Measurements from ENCODE around the gene ADORA3.
"Not testable (repeated sequence)": the region's sequence is repeated elsewhere in the genome, so short reads cannot be mapped to it uniquely, and the experiment has no call there.

Gene ADORA3

GRCh38 chr1:111503585-111504060 is at the start of gene ADORA3, which contains the start of gene TMIGD3:
TSS of gene ADORA3 (minus strand) at chr1:111503633. CDS start at chr1:111503354, 279 bp downstream.
TSS of gene TMIGD3 (minus strand) at chr1:111503633. CDS start at chr1:111503354, 279 bp downstream.
- DNase-seq = peak in 4 of 58 donors; percentile 22 to 52 (median 26)

DNA sequence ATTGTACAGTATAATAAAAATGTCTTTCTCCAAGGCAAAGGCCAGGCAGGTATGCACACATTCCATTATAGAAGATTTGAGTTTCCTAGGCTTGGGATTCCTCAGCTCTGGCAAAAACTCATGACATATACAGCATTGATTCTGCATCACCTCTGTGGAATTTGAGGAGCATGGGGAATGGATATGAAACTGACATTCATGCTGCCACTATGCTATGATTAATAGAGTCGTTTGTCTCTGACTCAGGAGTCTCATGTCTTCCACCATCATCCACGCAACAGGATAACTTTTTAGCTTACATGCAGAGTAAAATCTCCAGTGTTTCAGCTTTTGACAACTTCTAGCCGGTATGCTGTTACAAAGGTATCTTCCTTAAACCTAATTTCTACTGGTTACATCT is 49.8 kb upstream of the ADORA3 start:
- no peak for DNase-seq

DNA sequence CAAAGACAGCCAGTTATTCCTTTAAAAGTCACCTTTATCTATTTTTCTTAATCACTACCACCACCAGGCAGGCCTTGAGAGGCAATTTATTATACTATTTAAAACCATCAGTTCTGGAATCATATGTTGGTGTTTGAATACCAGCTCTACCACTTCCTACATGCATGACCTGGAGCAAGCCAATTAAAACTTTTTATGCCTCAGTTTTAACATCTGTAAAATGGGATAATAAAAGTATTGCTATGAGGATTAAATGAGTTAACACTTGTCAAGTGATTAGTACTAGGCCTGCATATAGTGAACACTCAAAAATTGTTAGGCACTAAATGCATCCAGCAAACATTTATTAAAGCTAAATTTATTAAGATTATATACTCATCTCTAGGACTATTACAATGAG is 49.2 kb upstream of the ADORA3 start:
- DNase-seq = no peak

GRCh38 chr1:111551623-111552411 is 48.4 kb upstream of the ADORA3 start:
- no peak for DNase-seq

DNA sequence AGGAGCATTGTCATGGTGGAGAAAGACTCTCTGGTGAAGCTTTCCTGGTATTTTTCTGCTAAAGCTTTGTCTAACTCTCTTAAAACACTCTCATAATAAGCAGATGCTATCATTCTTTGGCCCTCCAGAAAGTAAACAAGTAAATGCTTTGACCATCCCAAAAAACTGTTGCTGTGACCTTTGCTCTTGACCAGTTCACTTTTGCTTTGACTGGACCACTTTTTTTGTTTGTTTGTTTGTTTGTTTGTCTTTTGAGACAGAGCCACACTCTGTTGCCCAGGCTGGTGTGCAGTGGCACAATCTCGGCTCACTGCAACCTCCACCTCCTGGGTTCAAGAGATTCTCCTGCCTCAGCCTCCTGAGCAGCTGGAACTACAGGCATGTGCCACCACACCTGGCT is 44.4 kb upstream of the ADORA3 start:
- not testable (repeated sequence) for DNase-seq

GRCh38 chr1:111542187-111542586 is 38.8 kb upstream of the ADORA3 start:
- no peak for DNase-seq

GRCh38 chr1:111541721-111542120 is 38.3 kb upstream of the ADORA3 start:
- no peak for DNase-seq

- DNase-seq = no peak
These were observed 37.5 kb upstream of the ADORA3 start for GRCh38 chr1:111540928-111541327.

DNA sequence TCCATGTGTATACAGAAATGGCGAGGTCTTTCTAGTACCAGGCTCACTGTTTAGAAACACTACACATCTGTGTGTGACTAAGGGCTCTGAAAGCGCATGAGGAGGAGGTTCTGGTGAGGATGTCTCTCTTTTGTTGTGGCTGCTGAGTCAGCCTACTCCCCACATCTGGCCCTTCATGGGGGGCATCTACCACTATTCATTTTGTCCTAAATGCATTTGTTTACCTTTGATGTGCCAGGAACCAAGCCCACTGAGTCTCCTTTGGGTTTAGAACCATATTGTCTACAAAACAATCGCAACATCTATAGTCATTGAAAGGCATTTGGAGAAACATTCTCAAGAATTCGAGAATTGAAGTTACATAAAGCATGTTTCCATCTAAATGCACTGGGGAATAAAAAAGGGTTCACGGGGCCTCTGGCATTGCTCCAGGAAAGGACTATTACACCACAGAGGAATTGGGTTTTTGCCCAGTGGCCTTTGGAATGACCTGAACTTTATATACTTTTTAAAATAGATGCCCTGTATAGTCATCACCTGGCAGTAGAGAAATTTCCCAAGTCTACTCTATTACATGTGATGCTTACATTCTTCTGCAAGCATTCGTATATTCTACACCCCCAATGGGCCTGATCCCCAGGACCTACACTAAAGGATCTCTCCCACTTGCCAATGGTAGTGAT is 35.1 kb upstream of the ADORA3 start:
- no peak for DNase-seq

- DNase-seq = peak in 22 of 58 donors; percentile 2 to 79 (median 23)
These were observed 32.1 kb upstream of the ADORA3 start for GRCh38 chr1:111535256-111536191.

DNA sequence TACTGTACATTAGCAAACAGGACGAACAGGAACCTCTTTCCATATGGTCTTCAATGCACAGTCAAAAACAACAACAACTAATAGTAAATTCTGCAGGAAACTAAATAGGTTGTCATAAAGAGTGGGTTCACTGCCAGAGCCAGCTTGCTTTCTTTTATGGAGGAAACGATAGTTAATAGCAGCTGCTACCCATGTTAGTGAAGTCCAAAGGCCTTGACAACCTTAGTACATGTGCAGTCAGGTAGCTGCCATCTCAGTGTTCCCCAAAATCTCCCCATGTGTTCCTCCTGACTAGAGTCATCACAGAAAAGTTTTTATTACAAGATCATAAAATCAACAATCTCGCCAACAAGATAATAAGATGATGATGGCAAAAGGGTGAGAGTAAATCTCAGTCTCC is 16.6 kb upstream of the ADORA3 start:
- DNase-seq = no peak

DNA sequence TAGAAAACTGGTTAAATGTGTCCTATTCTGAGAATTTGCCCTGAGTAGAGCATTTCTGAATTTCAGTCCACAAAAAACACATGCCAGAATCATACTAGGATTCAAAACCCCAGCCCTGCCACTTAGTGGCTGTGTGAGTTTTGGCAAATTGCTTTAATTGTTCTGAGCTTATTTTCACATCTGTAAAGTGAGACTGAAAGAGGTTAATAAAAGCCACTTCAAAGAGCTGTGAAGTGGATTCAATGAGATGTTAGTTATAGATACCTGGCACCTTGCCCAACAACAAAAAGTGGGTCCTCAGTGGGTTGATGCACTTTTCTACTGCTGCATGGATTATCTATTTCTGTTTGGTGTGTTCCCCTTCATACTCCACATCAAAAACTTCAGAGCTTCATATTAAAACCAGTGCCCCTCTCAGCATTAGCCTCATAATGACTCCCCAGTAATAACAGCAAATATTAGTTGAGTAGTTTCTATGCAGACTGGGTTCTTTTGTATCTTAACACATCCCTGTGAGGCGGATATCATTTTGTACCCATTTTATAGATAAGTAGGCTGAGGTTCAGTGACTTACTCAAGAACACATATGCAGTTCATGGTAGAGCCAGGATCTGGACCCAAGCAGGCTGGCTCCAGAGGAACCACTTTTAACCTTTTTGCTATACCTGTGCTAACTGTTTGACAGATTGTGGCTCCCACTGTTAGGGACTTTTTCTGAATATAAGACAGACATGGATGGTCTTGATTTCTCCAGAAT is 14.2 kb upstream of the ADORA3 start:
- no peak for DNase-seq

DNA sequence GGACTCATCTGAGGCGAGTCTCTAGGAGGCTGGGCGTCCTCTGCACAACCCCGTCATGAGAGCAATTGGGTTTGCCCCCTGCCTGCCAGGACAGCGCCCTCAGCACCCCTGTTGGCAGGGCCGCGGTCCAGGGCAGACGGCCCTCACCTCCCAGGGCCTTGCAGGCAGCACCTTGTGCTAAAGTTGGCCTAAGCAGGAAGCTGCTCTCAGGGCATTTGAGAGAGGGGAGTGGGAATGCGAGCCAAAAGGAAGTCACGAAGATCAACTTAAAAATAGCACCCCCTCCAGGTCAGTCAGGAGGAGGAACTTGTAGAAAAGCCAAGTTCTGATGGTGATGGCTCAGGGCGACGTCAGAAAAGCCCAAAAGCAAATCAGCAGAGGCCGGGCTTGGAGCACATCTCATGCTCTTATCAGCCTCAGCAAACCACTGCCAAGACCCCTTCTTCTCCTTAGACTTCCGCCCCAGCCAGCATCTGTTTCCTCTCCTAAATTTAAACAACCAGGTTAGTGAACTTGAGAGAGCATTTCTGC is 12.6 kb upstream of the ADORA3 start:
- DNase-seq = peak in 26 of 58 donors; percentile 10 to 69 (median 42)

DNA sequence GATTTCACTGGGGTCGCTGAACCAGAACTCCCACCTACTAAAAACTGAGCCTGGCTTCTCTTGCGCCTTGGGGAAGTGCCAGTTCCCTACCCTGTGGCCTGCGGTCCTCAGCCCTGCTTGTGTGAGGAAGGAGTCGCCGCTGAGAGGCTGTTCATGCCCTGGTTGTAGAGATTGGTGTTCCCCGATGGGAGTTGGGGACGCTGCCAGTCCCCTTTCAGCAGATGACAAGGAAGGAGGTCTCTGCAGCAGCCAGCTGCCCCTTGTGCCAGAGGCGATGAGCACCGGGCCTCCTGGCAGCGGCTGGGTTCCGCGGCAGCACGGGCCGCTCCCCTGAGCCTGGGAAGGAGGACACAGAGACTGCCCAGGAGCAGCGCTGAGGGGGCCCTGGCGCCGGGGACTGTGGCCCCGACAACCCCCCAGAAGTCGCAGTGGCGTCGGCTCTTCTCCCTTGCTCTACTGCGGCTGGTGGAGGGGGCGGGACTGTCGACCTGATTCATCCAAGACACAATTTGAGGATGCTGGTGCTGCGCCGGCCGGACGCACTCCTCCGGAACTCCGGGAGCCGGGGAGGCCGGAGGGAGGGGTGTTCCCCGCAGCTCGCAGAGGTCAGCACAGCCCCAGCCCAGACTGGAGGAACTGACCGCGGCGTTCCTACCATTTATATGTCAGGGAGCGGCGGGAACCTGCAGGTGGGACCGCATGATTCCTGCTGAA is 12.0 kb upstream of the ADORA3 start:
- peak in 19 of 58 donors; percentile 19 to 66 (median 48) for DNase-seq

DNA sequence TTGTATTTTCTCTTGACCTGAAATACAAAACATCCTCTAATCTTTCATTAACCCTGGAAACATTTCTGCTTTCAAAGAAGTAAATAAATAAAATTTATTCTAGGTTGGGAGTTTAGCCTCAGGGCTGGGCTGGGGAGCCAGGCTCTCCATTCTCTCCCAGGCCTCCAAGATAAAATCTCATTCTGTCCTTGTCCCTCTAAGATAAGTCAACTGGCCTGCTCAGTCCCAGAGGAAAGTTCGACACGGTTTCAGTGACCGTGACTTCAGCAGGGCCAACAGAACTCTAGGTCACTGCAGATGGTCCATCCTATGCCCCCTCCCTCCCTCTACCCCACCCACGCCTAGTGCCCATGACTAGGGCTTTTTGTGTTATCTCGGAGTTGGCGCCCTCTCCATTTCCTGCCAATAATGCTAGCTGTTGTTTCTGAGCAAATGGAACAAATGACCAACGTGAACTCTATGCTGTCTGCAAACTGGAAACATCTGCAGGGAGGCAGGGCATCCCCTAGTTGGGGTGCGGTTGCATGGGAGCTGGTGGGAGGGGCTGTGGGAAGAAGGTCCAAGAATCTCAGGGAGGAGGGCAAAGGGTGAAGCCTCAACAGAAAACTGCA is 10.1 kb upstream of the ADORA3 start:
- DNase-seq = peak in 37 of 58 donors; percentile 17 to 88 (median 58)

DNA sequence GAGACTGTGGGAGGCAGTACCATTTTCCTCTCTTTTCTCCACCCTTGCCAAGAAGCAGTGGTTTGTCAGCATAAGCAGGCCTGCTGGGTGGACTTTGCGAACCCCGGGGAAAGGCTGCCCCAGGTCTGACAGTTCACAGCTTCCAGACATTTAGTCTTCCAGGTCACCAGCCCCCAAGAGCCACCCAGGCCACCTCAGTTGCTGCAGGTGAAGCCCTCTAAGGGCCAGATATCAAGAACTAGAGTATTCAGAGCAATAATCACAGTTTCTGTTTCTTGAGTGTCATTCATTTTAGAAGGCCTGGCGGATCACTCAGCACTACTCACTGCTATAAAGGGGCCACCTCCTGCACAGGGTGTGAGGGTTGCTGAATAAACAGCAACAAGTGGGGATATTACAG is 9.5 kb upstream of the ADORA3 start:
- DNase-seq = no peak

DNA sequence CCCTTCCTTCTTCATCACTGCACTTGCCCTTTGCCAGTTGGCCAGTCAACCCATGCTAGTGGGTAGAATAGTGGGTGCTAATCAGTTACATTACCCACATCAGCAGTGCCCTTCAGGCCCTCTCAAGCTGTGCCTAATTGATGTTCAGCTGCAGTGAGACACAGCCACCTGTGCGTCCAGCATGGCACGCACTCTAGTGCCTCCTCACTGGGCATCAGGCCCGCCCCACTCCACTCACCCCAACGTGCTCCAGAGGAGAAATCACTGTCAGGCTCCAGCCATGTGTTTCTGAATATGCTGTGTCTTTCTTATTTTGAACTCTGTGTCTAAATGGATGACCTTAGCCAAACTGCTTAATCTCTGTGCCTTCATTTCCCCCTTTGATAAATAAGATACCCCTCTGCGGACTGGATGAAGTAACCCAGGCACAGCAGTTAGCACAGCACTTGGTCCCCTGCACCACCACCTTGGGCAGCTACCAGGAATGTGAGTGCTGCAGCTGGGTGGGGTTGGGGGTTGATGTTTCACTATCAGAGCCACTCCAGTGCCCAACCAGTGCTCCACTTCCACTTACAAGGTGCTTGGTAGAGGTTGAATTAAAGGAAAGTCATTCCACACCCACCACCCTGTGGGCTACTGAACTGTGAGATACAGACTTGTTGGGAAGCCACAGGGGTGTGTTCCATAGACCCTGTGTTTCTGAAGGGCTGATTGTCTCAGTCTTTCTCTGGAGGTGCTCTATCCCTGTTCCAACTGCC is 8.9 kb upstream of the ADORA3 start:
- DNase-seq = no peak

GRCh38 chr1:111511370-111511769 is 7.9 kb upstream of the ADORA3 start:
- no peak for DNase-seq

Measured in anterior cingulate cortex (tissue), 58 donors.